ENCODE results near the gene HSPB8. TPM values are rescaled to one million over a fixed set of nuclear protein-coding genes. Genes with fewer than 3 reads are reported as not detected.

Gene HSPB8
- total RNA-seq, 2 donors from 2014 or later, result 14.8 to 22.7 TPM

DNA sequence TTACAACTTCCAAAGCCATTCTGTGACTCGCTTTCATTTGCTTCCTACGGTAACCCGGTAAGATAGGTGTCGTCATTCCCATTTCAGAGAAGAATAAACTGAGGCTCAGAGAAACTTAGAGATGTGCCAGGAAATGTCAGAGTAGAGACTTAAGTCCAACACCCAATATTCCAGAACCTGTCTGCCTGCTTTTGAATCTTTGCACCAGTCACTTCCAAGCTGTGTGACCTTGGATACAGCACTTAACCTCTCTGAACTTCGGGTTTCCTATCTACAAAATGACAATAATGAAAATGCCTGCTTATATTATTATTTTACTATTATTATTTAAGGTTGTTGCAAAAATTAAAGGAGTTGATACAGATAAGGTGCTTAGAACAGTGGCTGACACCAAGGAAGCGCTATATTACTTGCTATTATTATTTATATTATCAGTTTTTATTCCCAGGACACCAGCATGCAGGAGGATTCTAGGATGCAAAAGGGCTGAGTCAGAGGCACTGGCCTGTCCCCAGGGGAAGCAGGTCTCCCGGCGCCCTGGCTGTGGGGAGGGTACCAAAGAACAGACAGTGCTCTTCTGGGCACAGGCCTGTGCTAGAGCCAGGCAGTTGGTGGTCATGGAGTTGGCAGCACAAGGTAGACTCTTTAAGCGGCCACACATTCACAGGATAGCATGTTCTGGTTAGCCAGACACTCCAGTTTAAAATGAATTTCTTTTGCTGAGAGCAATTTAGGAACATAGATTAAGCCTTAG lies 5.4 kb downstream of the HSPB8 start:
- no peak for TF ChIP-seq POLR2A (IDR thresholded peaks at IDR 0.05)
- TF ChIP-seq, protein P1, sequence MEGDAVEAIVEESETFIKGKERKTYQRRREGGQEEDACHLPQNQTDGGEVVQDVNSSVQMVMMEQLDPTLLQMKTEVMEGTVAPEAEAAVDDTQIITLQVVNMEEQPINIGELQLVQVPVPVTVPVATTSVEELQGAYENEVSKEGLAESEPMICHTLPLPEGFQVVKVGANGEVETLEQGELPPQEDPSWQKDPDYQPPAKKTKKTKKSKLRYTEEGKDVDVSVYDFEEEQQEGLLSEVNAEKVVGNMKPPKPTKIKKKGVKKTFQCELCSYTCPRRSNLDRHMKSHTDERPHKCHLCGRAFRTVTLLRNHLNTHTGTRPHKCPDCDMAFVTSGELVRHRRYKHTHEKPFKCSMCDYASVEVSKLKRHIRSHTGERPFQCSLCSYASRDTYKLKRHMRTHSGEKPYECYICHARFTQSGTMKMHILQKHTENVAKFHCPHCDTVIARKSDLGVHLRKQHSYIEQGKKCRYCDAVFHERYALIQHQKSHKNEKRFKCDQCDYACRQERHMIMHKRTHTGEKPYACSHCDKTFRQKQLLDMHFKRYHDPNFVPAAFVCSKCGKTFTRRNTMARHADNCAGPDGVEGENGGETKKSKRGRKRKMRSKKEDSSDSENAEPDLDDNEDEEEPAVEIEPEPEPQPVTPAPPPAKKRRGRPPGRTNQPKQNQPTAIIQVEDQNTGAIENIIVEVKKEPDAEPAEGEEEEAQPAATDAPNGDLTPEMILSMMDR (IDR thresholded peaks at IDR 0.05), result no peak
- no peak overlapping the region for H3K4me3 ChIP-seq
- WGBS, 2 donors, result 83 to 86% methylated on average over 9 of the region's 9 CpGs
- H3K27ac ChIP-seq, result no peak overlapping the region
- no peaks in the 10 kb centered on the region for H3K27me3 ChIP-seq
- intact Hi-C loops (cut with DNase I), result no loop called here
- no peak for DNase-seq
- ATAC-seq, result no peak
- H3K4me1 ChIP-seq, result peaks cover 33% of the 10 kb centered on the region
- no peaks in the 10 kb centered on the region for H3K9me3 ChIP-seq
- no peaks in the 10 kb centered on the region for H3K36me3 ChIP-seq (replicated peaks in 1 of 2; ENCODE audit: insufficient read depth in 1 of 2, low read depth in 2 of 2)

DNA sequence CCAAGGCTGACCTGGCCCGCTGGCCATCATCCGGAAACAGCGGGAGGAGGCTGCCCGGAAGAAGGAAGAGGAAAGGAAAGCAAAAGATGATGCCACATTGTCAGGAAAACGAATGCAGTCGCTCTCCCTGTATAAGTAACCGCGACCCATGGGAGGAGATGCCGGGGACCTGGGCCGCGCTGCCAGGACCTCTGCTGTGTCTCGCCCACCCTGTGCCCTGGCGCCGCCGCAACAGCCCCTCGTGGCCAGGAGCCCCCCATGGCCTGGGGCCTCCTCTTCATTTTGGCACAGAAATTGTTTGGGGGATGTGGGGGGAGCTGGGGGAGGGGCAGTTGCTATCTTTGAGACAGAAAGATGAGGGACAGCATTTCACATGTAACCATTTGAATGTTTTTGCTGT lies 16.5 kb downstream of the HSPB8 start:
- intact Hi-C loops (cut with DNase I), result no loop called here
- H3K27ac ChIP-seq, result no peak overlapping the region

DNA sequence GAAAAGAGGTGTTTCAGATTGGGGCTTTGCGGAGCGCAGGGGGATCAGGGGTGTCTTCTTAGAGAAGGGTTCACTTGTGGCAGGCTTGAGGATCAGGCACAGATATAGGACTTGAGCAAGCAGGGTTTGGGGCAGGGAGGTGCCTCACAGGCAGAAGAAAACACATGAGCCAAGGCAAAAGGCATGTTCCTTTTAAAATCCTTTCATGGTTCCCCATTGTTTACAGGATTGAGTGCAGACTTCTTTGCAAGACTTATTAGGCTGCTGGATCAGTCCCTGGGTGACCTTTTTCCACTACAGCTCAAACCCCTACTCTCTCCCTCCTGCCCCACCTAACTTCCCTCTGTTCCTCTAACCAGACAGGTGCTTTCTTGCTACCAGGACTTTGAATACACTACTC lies 19.7 kb downstream of the HSPB8 start:
- TF ChIP-seq POLR2A (IDR thresholded peaks at IDR 0.05), result no peak
- TF ChIP-seq, protein P1 (IDR thresholded peaks at IDR 0.05), result no peak
- no peaks in the 10 kb centered on the region for H3K4me1 ChIP-seq
- intact Hi-C loops (cut with DNase I), result no loop called here
- WGBS, 2 donors, result 83 to 92% methylated on average over 2 of the region's 2 CpGs
- H3K36me3 ChIP-seq (replicated peaks in 1 of 2; ENCODE audit: insufficient read depth in 1 of 2, low read depth in 2 of 2), result no peaks in the 10 kb centered on the region
- no peaks in the 10 kb centered on the region for H3K9me3 ChIP-seq
- no peak for ATAC-seq
- no peak overlapping the region for H3K4me3 ChIP-seq
- no peak overlapping the region for H3K27ac ChIP-seq
- H3K27me3 ChIP-seq, result no peaks in the 10 kb centered on the region
- DNase-seq, result no peak

More for the DNA sequence above, 16.5 kb downstream of the HSPB8 start:
- H3K4me1 ChIP-seq, result no peaks in the 10 kb centered on the region
- H3K4me3 ChIP-seq, result no peak overlapping the region
- no peaks in the 10 kb centered on the region for H3K36me3 ChIP-seq (replicated peaks in 1 of 2; ENCODE audit: insufficient read depth in 1 of 2, low read depth in 2 of 2)
- 87 to 88% methylated on average over 16 of the region's 16 CpGs for WGBS, 2 donors
- no peaks in the 10 kb centered on the region for H3K9me3 ChIP-seq
- DNase-seq, result no peak
- no peak for TF ChIP-seq POLR2A (IDR thresholded peaks at IDR 0.05)
- TF ChIP-seq, protein P1 (IDR thresholded peaks at IDR 0.05), result no peak
- H3K27me3 ChIP-seq, result no peaks in the 10 kb centered on the region
- ATAC-seq, result no peak

DNA sequence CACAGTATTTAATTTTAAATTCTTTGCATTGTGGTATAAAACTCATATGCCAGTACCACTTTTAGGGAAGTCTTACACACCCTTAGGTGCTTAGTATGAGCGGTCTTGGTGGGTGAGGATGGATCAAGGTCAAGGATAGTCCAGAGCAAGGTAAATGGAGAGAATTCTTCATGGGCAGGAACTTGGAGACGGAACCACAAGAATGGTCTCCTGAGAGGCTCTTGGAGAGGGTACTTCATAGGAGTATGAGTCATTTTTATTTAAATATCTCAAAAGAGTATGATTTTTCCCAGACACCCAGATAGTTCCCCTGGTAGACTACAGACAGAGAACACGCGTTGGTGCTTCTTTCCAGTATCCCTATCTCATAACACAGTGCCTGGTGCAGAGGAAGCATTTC lies 21.9 kb downstream of the HSPB8 start:
- intact Hi-C loops (cut with DNase I), result no loop called here
- 83 to 89% methylated on average over 4 of the region's 4 CpGs for WGBS, 2 donors
- Histone ChIP-seq H3K4me3 (no peak overlapping the region), H3K27me3 (no peaks in the 10 kb centered on the region), H3K9me3 (no peaks in the 10 kb centered on the region), H3K4me1 (no peaks in the 10 kb centered on the region), H3K36me3 (replicated peaks in 1 of 2; ENCODE audit: insufficient read depth in 1 of 2, low read depth in 2 of 2) (no peaks in the 10 kb centered on the region), H3K27ac (no peak overlapping the region)
- DNase-seq (no peak), ATAC-seq (no peak)
- TF ChIP-seq, protein P1 (IDR thresholded peaks at IDR 0.05), result no peak

All from body of pancreas (tissue), 4 donors.